Measurements from ENCODE around the gene SIGLEC5.

The SIGLEC5 gene

DNA sequence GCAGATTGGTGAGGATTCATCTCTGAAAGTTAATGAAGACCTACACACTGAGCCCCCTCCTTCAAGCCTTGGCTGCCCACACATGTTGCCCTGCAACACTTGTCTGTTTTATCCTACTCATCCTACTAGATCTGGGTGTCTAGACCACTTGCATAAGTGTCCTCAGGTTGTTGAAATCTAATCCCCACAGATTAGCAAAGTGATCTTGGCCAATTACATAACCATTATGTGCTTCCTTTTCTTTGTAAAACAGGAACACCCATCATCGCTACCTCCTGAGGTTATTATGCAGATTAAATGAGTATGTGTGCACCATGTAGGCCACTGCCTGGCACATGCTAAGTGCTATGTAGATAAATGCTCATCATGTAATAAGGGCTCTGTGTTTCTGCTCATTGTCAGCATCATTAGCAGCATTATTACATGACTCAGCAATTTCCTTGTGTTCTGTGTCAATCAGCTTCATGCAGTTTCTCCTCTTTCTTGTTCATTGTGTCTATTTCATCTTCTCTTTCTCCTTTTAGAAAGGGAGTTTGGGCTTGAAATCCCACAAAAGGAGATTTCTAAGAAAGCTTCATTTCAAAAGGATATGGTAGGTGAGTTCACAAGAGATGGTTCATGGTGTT lies 44.0 kb downstream of the SIGLEC5 start:
- no peak for DNase-seq

DNA sequence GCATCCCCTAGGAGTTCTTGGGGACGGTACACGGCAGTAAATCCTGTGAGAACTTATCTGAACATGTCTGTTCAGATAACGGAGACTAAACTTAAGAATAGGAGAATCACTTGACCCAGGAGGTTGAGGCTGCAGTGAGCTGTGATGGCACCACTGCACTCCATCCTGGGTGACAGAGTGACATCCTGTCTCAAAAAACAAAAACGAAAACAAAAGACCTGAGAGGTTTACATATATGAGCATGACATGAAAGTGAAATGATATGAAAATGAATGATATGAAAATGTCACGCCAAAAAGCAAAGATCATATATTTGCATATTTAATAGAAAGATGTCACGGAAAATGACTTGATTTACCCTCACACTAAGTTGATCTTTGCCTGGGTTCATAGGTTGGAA lies 53.4 kb downstream of the SIGLEC5 start:
- no peak for DNase-seq

DNA sequence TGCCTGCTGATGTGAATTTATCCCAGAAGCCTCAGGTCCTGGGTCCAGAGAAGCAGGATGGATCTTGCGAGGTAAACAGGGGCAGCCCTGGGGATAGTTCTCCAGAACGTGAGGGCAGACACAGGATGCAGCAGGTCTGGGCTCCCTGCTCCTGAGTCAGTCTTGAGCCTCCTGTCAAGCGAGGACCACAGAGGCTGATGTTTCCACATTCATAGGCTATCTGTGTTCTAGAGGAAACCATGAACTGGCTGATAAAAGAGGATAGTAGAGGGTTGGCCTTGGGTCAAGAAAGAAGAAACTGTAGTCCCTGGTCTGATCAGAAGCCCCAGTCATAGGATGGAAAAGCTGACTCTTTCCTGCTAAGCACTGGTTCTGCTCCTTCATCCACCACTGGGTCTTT lies 56.9 kb downstream of the SIGLEC5 start:
- no peak for DNase-seq

DNA sequence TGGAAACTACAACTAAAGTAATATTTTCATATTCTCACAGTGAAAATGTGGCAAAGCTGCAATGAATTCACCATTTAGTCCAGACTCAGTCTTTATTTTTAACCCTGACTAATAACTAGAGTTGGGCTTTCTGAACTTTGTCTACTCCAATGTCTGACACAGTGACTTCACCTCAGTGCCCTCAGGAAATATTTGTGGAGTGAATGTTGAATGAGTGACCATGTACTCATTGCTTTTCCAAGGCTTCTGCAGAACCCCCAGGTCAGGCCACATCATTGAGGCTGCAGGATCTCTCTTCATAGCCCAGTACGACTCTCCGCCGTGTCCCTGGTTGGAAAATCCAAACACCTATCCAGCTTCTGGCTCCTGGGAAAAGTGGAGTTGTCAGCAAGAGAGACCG lies 57.3 kb downstream of the SIGLEC5 start:
- no peak for DNase-seq

DNA sequence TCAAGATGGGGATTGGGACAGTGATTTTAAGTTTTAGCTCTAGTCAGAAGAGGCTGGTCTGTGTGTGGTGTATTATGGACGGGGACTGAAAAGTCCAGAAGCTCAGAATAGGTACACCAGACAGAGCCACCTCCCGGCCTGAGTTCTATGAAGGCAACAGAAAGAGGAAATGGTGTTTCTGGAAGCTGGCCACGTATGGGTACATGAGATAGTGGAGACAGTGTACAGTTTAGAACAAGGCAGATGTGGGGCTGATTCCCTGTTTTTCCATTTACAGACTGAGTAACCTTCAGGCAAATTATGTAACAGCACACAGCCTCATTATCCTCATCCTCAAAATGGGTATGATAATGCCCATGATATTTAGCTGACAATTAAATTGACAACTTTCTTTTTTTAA lies 57.8 kb downstream of the SIGLEC5 start:
- no peak for DNase-seq

DNA sequence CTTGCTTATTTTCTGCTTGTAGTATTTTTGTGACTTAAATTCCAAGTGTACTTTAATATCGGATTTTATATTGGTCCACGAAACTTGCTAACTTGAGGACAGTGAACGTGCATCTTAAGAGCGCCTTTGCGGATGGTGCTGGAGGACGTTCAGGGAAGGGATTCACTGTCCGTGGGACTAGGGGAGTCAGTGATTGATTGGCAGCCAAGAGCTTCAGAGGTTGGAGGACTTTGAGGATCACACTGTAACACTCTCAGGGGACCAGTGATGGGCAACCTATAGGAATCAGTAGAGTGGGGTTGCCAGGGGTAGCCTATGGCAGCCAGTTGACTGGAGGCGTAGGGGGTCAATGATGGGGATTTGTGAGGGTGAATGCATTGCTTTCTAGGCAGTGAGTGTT lies 58.6 kb downstream of the SIGLEC5 start:
- no peak for DNase-seq

DNA sequence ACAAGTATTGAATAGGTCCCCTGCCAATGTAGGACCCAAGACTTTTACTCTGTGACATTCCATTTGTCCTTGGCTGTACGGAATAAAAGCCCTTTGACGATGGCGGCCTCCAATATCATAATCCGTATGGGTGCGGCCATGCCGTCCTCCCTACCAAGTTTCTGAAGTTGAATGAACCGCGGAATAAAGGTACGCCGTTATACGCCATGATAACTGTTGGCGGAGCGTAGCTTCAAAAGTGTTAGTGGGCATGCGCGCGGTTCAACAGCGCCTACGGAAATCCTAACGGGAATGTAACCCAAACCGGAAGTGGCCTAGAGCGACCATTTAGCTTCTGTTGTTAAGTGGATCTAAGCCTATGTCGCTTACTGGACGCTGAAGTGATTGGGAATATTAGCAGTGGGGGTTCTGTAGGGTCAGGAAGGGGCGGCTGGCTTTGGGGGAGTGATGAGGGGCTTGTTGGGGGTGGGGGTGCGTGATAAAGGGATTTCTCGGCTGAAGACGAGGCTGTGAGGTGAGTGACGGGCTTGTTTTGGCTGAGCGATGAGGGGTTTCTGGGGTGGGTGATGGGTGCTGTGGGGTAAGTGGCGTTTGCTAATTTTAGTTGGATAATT lies 59.1 kb downstream of the SIGLEC5 start, which contains the start of gene ZNF175:
ZNF175 (plus strand) TSS at position 322 of the 614 bp plus-strand sequence. CDS start 2,047 bp downstream, outside the sequence.
- peak; percentile 15 for DNase-seq

DNA sequence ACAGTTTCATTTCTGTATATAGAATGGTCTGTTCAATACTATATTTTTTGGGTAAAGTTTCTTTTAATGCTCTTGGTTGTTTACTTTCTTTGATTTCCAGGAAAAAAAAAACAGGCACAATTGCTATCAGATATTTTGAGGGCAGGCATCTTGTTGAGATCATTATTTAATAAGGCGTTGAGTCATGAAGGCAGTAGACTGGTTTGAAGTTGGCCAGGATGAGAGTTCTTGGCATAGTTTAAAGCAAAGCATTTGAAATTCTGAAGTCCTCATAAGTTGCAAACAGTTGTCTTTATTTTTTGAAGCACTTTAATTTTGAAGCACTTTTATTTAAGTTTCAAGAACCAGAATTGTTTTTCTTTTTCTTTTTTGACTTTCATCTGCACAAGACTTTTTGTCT lies 61.7 kb downstream of the SIGLEC5 start:
- no peak for DNase-seq

DNA sequence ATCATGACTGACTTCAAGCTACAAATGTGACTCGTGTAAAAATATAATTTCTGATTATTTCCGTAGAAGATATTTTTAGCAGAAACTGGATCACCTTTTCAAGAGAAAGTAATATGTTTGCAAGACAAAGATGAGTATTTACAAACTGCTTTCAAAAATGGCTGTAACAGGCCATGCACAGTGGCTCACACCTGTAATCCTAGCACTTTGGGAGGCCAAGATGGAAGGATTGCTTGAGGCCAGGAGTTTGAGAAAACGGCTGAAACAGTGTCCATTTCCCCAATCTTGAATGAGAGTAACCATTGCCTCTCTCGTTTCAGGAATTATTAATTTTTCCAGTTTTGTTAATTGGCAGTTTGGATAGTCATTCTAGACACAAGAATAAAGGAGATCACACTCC lies 62.6 kb downstream of the SIGLEC5 start:
- no peak for DNase-seq

DNA sequence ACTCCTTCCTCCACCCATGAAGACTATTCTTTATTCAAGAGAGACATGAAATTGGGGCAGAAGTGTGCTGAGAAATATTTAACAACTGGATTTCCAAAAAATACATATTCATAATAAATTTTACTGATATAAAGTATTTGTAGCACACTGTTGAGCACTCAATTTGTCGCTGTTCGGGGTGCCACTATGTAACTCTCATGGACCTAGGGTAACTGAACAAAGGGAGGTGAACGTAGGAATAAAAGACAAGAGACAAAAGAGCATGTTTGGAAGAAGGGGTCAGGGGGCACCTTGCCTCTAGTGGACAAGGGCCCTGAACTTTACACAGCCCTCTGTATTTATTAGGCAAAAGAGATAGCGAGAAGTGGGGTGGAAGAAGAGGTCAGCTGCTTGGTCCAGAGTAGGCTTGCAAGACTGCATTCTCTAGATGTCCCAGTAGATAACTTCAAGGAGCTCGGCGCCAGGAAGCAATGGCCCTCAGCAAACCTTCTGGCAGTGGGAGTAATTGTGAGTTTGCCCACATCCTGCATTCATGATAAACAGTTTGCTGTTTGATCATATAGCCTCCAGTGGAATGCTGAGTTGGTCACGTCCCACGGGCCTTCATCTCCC lies 63.6 kb downstream of the SIGLEC5 start:
- DNase-seq, result no peak

DNA sequence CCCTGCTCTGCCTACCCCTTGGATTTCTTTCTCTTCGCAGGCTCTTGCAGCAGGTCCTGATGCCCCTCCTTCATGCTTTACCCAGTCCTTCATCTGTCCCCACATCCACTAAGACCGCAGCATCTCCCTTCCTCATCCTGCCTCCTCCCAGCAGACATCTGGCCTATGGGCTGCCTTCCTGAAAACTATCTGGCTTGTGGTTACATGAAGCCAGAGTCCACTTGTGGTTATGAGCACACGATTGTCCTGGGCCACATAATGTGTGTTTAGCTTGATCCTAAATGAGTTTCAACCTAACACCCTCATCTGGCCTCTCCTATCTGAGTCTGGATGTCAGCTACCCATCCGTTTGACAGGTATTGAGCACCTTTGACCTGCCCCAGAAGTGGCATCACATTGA lies 64.6 kb downstream of the SIGLEC5 start:
- DNase-seq, result no peak

DNA sequence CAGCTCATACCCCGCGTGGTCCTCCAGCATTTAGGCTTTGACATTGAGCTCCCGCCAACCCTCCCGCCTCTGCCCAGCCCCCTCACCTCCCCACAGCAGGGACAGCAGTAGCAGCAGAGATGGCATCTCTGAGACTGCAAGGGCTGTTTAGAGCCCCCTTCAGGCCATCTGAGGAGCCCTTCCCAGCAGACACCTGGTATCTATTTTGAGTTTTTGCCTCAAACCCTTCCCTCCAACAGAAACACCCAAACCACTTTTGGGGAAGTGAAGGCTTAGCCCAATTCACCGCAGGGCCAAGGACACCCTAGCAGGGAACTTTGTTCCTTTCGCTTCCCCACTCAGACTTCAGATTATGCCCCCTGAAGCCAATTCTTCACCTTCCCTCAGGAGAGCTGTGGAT lies 65.4 kb downstream of the SIGLEC5 start:
- DNase-seq, result no peak

All from NCI-H2029 (cell line).